Neural crest cell (in vitro differentiated cells): ENCODE results near the gene UNC13C. TPM values are rescaled to one million over a fixed set of nuclear protein-coding genes. Genes with fewer than 3 reads are reported as not detected.

Source experiments
- DNase-seq: peaks from one replicate; pipeline ENCODE4 v3.0.0; 2021; ENCODE audit warnings: low read depth, mixed read lengths, low spot score
- H3K27ac Mint-ChIP-seq: one replicate; pipeline ENCODE4 v1.8.0; 2021; ENCODE audit warnings: mild to moderate bottlenecking, mixed read lengths; ENCODE audit not compliant: unreplicated experiment
- H3K27me3 Mint-ChIP-seq: 2 replicates; pipeline ENCODE4 v1.8.0; 2021; ENCODE audit warnings: low read depth, mild to moderate bottlenecking, mixed read lengths
- H3K36me3 Mint-ChIP-seq: 2 replicates; pipeline ENCODE4 v1.8.0; 2021; ENCODE audit warnings: low read depth, mild to moderate bottlenecking, mixed read lengths
- H3K4me1 Mint-ChIP-seq: 2 replicates; pipeline ENCODE4 v1.8.0; 2021; ENCODE audit warnings: mixed read lengths
- H3K4me3 Mint-ChIP-seq: one replicate; pipeline ENCODE4 v1.8.0; 2021; ENCODE audit warnings: mild to moderate bottlenecking, mixed read lengths
- H3K9me3 Mint-ChIP-seq: 2 replicates; pipeline ENCODE4 v1.8.0; 2021; ENCODE audit warnings: mixed read lengths
- total RNA-seq: library from RNA; stranded (reverse); gene quantifications from 2 replicates; pipeline ENCODE4 v1.2.1, GENCODE V29; 2021
- TF ChIP-seq, protein P1 (sequence below): fragments of 200-600 bp; sonication (generic); conservative IDR thresholded peaks from 2 replicates; pipeline ENCODE4 v1.5.0; 2021; ENCODE audit warnings: antibody characterized with exemption, mild to moderate bottlenecking

The UNC13C gene
- total RNA-seq, 1 donor from 2014 or later, result 1.5 TPM

DNA sequence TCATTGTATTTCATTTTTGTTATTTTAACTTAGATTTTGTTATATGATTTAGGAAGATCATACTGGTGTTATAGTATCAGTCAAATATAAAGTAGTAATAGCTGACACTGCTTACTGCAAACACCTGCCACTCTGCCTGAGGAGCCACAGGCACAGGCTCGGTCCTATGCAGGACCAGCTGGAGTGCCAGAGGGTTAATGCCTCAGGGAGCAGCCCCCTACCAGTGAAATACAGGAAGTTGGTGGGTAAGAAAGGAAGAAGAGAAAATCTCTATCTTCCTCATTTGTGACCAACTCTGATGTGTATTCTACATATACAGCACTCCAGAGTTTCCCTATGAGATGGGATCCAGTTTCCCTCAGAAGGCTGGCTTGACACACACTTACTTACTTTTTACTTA, 593.3 kb downstream of the UNC13C start:
- Mint-ChIP-seq H3K27me3 (peaks cover 6% of the 10 kb centered on the region), H3K4me3 (no peak overlapping the region), H3K36me3 (no peaks in the 10 kb centered on the region), H3K27ac (no peak overlapping the region), H3K4me1 (no peaks in the 10 kb centered on the region), H3K9me3 (peaks cover 2% of the 10 kb centered on the region)
- TF ChIP-seq, protein P1, sequence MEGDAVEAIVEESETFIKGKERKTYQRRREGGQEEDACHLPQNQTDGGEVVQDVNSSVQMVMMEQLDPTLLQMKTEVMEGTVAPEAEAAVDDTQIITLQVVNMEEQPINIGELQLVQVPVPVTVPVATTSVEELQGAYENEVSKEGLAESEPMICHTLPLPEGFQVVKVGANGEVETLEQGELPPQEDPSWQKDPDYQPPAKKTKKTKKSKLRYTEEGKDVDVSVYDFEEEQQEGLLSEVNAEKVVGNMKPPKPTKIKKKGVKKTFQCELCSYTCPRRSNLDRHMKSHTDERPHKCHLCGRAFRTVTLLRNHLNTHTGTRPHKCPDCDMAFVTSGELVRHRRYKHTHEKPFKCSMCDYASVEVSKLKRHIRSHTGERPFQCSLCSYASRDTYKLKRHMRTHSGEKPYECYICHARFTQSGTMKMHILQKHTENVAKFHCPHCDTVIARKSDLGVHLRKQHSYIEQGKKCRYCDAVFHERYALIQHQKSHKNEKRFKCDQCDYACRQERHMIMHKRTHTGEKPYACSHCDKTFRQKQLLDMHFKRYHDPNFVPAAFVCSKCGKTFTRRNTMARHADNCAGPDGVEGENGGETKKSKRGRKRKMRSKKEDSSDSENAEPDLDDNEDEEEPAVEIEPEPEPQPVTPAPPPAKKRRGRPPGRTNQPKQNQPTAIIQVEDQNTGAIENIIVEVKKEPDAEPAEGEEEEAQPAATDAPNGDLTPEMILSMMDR, result no peak
- DNase-seq, result no peak

DNA sequence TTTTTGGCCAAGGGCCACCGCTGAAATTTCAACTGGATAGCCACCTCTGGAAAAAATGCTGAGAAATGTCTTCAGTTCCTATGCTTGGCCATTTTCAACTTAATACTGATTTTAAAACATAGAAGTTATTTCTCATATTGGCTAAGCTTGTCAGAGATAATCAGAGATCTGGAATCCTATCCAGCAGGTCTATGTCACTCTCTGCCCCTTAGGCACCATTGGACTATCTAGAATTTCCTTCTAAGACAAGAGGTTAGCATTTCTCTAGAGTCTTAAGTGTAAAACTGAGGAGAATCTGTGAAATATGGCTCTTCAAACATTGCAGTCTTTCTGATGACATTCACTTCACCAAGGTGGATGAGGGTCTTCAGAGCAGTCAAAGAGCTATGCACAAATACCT, 597.3 kb downstream of the UNC13C start:
- Mint-ChIP-seq H3K27me3 (peaks cover 8% of the 10 kb centered on the region), H3K36me3 (no peaks in the 10 kb centered on the region), H3K9me3 (peaks cover 2% of the 10 kb centered on the region), H3K4me1 (no peaks in the 10 kb centered on the region), H3K4me3 (no peak overlapping the region), H3K27ac (no peak overlapping the region)
- DNase-seq, result no peak
- TF ChIP-seq, protein P1, result no peak

DNA sequence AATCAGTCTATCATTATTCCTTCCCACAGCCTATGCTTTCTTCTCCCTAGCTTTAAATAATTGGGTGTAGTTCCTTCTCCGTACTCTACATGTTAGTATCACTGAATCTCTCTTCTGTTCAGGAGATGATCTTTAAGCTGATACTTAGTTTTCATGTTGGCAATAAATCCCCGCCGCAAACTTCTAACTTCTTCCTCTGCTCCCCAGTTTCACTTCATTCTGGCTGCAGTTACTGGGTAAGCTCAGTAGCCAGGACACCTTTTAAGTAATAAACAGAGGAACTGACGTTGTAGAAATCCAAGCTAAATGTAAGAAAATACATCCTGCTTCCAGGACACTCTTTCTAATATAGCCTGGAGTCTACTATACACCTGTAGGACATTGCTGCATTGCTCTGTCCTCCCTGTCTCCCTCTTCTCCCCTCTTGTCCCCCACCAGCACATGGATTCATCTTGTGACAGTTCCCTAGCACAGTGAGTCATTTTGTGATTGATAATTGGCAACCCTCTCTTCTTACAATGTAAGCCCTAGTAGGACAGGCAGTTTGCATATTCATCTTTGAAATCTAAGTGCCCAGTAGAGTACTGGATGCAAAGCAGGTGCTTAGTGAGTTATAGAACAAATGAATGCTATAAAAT, 598.2 kb downstream of the UNC13C start:
- Mint-ChIP-seq H3K4me3 (no peak overlapping the region), H3K4me1 (no peaks in the 10 kb centered on the region), H3K9me3 (no peaks in the 10 kb centered on the region), H3K27me3 (peaks cover 8% of the 10 kb centered on the region), H3K36me3 (no peaks in the 10 kb centered on the region), H3K27ac (no peak overlapping the region)
- DNase-seq, result no peak
- TF ChIP-seq, protein P1, result no peak

DNA sequence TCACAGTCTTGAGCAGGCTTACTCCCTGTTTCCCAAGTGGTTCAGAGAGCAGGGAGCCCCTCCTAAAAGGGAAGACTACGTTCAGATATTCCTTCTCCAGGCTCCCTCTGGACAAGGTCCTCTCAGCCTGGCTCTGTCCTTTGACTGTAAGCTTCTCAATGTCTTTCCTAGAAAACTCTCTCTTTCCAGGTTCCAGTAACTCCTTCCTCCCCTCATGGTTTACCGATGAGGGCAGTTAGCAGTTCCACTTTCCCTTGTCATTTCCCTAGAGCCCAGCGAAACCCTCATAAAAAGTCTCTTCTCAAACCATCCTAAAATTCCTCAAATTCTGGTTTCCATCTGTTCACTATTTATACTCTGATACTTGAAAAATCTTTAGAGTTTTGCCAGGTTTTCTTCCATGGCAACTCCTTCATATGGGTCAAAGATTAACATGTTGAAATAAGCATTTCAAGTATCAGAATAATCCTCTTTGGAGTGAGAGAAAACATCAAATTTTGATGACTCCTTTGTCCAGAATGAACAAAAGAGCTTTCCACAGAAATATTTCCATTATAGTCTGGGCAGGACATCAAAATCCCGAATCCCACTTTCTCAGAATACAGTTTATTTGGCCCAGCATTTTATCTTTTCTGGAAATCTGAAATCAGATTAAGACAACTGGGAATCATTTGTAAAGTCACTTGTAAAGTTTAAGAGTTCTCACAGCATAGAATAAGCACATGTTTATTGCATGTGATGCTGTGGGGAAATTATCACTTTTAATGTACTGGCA, 599.4 kb downstream of the UNC13C start:
- H3K4me1 Mint-ChIP-seq, result no peaks in the 10 kb centered on the region
- no peak overlapping the region for H3K27ac Mint-ChIP-seq
- TF ChIP-seq, protein P1, result no peak
- DNase-seq, result no peak
- no peaks in the 10 kb centered on the region for H3K9me3 Mint-ChIP-seq
- H3K27me3 Mint-ChIP-seq, result peaks cover 8% of the 10 kb centered on the region
- H3K4me3 Mint-ChIP-seq, result no peak overlapping the region
- H3K36me3 Mint-ChIP-seq, result no peaks in the 10 kb centered on the region

DNA sequence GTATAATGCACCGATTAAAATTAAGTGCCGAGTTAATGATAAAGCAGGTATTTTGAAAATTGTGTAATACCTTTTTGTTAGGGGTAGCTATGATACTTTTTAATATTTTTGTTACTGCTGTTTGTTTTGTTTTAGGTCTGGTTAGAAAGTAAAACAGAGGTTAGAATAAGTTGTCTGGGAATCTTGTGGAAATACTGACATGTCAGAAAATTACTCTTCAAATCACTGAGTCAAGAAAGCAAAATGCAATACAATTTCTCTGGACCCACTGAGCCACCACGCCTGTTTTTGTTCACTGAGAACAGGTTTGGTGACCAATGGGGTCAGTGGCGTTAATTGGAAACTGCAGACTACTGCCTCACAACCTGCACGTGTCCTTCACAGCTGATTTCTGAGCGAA, 601.6 kb downstream of the UNC13C start:
- Mint-ChIP-seq H3K27ac (no peak overlapping the region), H3K9me3 (no peaks in the 10 kb centered on the region), H3K4me1 (no peaks in the 10 kb centered on the region), H3K36me3 (no peaks in the 10 kb centered on the region), H3K27me3 (peaks cover 4% of the 10 kb centered on the region), H3K4me3 (no peak overlapping the region)
- DNase-seq, result no peak
- TF ChIP-seq, protein P1, result no peak
